Erythroblast (primary cell): ENCODE measurements around the gene SOX6.
A peak's percentile ranks its signal among the peaks of the same experiment; 100 is the strongest.
"Not testable (repeated sequence)": the region's sequence is repeated elsewhere in the genome, so short reads cannot be mapped to it uniquely, and the experiment has no call there.

ENCODE experiments used
- DNase-seq, 2 experiments: peaks; one replicate each; lab custom pipeline; 2025; lab: John Stamatoyannopoulos, UW
- GATA1 ChIP-seq: IDR thresholded peaks from 2 replicates; pipeline ENCODE4 v1.6.1; 2011; ENCODE audit warnings: low read depth, mild to moderate bottlenecking, control low read depth, low read length, moderate library complexity
- POLR2A ChIP-seq: IDR thresholded peaks from 2 replicates; pipeline ENCODE4 v1.6.1; 2011; ENCODE audit warnings: mild to moderate bottlenecking, low read length

SOX6 gene

GRCh38 chr11:16356057-16356760 lies at the start of gene SOX6:
SOX6 (minus strand) TSS chr11:16356546; CDS start chr11:16341248, 15,298 bp downstream.
- no peak for DNase-seq
- TF ChIP-seq POLR2A (no peak), GATA1 (no peak)

GRCh38 chr11:16404781-16405285 lies 48.5 kb upstream of the SOX6 start:
- no peak for TF ChIP-seq POLR2A
- TF ChIP-seq GATA1, result no peak
- DNase-seq, result no peak

GRCh38 chr11:16403851-16404250 lies 47.5 kb upstream of the SOX6 start:
- DNase-seq, result no peak
- TF ChIP-seq POLR2A, result no peak
- TF ChIP-seq GATA1, result no peak

- no peak for TF ChIP-seq GATA1
- no peak for TF ChIP-seq POLR2A
- no peak for DNase-seq
These were observed 47.1 kb upstream of the SOX6 start for GRCh38 chr11:16403448-16403803.

- no peak for DNase-seq
- TF ChIP-seq POLR2A (no peak), GATA1 (no peak)
These were observed 46.5 kb upstream of the SOX6 start for GRCh38 chr11:16402654-16403447.

- TF ChIP-seq GATA1 (no peak), POLR2A (no peak)
These were observed 41.0 kb upstream of the SOX6 start for GRCh38 chr11:16397390-16397789.

GRCh38 chr11:16395601-16396000 lies 39.3 kb upstream of the SOX6 start:
- DNase-seq, result no peak
- TF ChIP-seq GATA1, result no peak
- no peak for TF ChIP-seq POLR2A

More at GRCh38 chr11:16397390-16397789, 41.0 kb upstream of the SOX6 start:
- no peak for DNase-seq

- DNase-seq, result no peak
These were observed 38.6 kb upstream of the SOX6 start for GRCh38 chr11:16394947-16395346.

GRCh38 chr11:16393340-16393739 lies 37.0 kb upstream of the SOX6 start:
- DNase-seq, result peak; percentile 71 to 73

More at GRCh38 chr11:16394947-16395346, 38.6 kb upstream of the SOX6 start:
- TF ChIP-seq GATA1, result no peak
- TF ChIP-seq POLR2A, result no peak

GRCh38 chr11:16392616-16393015 lies 36.3 kb upstream of the SOX6 start:
- no peak for TF ChIP-seq POLR2A
- no peak for TF ChIP-seq GATA1
- peak in 1 of 2 experiments; percentile 43 for DNase-seq

More at GRCh38 chr11:16393340-16393739, 37.0 kb upstream of the SOX6 start:
- TF ChIP-seq GATA1 (no peak), POLR2A (peak; percentile 27)

GRCh38 chr11:16390826-16391225 lies 34.5 kb upstream of the SOX6 start:
- not testable (repeated sequence) for DNase-seq

GRCh38 chr11:16385099-16385498 lies 28.8 kb upstream of the SOX6 start:
- no peak for DNase-seq
- TF ChIP-seq GATA1, result no peak
- no peak for TF ChIP-seq POLR2A

- TF ChIP-seq GATA1 (no peak), POLR2A (no peak)
- DNase-seq, result peak; percentile 39 to 61
These were observed 26.5 kb upstream of the SOX6 start for GRCh38 chr11:16382638-16383380.

GRCh38 chr11:16382186-16382585 lies 25.8 kb upstream of the SOX6 start:
- peak; percentile 58 for TF ChIP-seq POLR2A
- no peak for TF ChIP-seq GATA1
- peak; percentile 80 to 81 for DNase-seq
